NCI-H748 (cell line): ENCODE measurements around the gene HGF.
A peak's percentile ranks its signal among the peaks of the same experiment; 100 is the strongest.

ENCODE experiments used
- DNase-seq: peaks from one replicate; lab custom pipeline; 2025; ENCODE audit not compliant: unreplicated experiment; lab: John Stamatoyannopoulos, UW

HGF gene

DNA sequence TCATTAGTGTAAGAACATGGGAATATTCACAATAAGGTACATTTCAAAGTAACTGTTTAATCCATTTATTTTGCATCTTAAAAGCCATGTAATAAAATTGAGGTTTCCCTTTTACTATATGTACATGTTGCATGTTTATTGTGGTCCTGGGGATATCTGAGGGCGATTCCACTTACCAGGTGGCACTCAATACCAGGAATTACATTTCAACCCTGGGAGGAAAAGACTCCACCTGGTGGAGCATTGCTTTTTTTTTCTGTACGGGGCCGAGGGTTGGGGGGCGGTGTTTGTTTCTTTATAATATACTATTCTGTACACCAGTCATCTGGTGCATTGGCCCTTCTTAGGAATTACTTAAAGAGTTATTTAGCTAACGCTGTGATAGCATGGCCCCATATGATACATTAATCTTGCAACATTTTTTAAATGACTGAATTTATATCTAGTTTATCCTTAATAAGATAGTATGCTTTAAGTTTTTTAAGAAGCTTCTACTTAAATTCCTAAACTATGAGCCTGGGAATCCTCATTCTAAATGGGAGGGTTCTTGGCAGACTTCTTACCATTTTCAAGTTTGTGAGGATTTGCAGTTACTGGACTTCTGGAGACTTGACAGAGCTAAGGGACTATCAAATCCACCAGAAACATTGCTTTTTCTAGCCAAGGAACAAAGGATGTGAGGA, 7.2 kb upstream of the HGF start:
- DNase-seq: no peak

DNA sequence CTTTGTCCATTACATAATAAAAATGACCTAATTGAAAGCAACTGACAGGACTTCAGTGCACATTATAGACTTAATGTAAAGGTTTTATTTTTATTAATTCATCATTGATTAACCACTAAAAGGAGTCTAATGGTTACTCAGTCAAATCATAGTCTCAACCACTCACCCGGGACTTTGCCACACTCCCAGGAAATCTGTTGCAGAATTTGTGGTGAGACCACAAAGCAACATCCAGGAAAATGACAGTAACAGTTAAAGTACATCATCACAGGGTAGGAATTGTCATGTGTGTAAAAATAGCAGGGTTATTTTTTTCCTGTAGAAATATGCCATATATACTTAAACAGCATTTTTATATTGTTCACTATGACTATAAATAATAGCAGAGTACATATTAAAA, 6.3 kb upstream of the HGF start:
- DNase-seq: no peak

DNA sequence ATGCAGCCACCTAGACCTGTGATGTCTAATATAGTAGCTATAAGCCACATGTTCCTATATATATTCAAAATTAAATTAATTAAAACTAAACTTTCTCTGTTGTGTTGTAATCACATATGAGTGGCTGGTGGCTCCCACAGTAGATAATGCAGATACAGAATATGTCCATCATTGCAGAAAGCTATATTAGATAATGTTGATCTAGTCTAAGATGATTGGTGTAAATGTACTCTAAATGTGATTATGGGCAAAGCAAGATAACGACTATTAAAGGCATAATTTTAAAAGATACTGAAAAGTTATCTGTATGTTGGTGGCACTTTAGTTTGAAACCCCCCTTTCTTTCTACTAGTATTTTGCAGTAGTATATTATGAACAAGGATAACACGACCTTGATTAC, 5.7 kb upstream of the HGF start:
- DNase-seq: no peak

DNA sequence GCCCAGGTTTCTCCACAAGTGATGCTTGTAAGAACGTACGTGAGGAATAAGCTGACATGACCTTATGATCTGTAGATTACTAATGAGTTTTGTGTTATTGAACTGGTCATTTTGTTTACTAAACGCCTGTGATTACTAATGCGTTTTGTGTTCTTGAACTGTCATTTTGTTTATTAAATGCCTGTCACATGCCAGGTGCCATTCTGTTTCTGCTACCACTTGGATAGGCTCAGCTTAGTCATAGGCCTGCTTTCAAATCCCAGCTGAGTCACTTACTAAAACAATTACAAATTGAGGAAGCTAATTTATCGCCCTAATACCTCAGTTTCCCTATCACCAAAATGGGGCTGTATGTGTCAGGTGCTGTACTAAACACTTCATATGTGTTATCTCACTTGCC, 4.7 kb upstream of the HGF start:
- no peak for DNase-seq

DNA sequence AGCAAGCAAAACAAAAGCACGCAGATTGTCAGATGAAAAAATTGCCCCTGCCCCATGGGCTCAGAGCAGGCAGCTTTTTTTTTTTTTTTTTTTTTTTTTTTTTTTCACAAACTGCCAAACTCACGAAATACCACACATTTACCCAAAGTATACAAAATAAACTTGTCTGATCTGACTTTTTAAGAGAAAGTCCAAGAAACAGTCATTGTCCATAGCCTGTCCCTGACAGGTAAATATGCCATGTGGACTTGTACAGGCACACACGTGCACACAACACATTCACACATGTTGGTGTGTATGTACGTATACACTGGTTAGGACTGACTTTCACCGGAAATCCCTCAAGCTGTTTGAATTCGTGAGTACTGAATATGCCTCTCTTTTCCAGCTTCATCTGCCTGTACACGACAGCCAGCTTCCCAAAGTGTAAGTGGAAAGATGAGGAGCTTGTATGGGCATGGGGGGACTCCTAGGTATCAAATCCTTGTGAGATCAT, 929 bp upstream of the HGF start:
- no peak for DNase-seq

DNA sequence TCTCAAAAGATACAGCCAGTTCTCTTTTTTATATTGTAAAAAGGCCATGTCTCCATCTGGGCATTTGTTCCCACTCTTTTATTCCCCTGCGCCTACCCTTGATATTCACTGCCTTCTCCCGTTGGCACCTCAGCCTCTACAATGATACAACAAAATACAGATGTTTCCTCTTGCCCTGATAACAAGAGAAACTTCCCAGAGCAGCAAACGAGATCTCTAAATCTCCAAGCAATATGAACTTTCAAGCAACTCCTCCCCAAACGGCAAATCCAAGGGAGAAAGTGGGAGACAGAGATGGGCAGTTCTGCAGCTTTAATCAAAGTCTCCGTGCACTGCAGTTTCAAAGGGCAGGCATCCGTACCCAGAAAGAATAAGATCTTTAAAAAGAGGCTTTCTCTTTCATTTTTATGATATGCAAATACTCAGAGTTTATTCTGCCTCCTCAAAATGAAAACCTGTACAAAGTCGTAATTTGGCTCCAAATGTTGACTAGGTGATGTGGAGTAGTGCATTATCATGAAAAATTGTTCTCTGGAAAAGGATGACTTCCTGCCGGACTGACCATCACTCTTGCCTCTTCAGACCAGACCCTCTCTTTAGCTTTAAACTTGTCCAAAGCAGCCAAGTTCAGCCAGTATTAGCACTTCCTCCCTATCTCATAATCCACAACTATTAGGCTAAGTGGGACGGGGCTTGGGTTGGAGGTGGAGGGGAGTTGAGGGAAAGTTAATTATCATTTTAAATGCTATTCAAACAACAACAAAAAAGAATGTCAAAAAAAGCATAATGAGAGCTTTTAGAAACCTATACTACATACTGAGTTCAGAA, 682 bp downstream of the HGF start:
- DNase-seq: no peak

DNA sequence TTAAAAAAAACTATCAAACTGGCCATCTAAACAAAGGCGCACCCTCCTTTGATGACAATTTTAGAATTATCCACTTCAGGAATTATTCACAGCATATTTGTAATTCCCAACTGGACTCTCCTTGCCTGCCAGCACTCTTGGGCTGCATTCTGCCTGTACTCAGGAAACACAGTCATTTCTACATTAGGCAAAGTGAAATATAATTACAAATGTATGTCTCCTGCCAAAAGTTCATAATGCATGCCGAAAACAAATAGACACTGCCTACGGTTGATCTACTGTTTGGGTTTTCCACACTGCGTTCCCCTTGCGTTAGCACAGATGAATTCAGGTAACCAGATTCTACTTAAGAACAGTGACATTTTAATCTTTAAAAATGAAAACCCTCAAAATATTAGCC, 1.9 kb downstream of the HGF start:
- no peak for DNase-seq

DNA sequence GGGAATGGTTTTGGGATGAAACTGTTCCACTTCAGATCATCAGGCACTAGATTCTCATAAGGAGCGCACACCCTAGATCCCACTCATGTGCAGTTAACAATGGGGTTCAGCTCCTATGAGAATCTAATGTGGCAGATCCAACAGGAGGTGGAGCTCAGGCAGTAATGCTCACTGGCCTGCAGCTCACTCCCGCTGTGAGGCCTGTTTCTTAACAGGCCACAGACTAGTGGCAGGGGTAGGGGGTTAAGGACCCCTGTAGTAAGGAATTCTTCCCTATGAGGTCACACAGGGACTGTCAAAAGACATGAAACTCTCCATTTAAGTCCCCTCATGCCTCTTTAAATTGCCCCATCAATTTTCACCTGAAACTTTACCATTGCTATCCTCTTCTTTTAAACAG, 8.0 kb downstream of the HGF start:
- DNase-seq: no peak

DNA sequence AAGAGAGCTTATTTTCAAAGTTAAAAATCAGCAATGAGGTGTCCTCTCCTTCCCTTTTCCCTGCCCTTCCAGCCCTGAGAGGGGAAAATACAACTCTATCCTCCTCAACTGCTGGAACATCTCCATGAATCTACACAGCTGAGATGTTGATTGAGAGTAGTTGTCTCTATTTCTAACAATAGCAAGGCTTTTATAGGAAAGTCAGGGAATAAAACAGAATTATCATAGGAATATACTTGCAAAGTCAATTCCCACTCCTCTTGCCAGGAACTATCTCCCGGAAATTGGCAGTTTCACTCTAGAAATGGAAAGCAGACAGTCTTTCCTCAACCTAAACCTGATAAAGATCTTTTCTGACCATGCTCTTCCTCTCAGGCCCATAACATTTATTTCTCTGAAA, 8.8 kb downstream of the HGF start:
- DNase-seq: no peak

DNA sequence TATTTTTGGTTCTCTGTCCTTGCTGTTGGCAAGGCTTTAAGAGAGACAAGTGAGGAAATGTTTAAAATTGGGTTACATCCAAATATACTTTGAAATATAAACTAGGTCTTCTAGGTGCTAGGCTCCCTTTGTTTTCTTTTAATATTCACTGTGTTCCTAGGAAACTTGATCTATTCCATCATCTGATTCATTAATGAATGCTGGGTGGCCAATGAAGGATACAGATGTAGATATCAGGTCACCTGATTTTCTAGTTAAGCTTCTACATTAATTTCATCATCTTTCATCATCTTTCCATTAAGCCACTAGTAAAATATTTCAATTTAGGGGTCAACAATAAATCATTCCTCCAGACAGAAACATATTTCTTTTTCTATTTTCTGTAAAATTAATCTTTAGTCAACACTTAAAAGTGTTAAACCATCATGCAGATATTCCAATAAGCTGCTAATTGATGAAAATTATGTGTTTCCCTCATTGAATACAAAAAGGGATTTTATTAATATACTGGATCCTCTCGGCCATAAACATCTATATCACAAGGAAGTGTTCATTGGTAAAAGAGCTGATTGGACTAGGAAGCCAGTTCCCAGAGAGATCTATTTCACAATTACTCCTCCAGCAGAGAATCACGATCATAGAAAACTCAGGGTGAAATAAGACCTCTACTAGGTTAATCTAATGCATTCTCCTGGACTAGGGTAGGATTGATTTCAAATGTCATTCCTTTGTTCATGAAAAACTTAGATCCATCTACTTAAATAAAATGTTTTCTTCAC, 14.7 kb downstream of the HGF start:
- no peak for DNase-seq

DNA sequence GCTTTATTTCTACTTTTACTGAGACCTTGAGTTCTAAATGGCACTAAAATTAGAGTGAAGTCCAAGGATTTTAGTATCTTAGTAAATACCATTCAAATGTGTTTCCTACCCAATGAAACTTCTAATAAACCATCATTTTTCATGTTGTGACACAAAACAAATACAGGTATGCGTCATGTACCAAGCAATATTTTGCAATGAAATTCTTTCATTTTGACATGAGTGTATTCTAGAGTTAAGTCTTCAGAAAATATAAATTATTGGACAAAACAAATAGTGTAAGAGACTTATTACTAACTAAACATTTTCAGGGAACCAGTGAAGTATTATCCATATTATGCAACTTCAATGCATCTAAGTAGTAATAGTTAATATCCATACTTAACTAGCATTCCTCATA, 16.5 kb downstream of the HGF start:
- no peak for DNase-seq

DNA sequence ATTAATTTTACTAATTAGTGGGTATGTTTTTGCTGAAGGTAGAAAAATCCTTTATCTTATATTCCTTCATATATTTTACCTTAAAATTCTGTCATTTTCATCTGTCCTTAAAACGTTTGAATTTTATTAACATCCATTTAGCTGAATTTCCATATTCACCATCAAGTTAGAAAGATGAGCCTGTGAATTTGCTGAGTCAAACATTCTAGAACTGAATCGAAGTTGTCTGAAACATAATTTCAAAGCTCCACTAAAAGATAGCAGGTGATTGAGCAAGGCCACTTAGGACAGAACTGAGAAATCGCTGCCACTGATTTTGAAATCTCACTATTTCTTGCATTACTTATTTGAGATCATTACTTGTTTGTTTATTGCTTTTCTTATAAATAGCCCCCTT, 17.5 kb downstream of the HGF start:
- DNase-seq: no peak

DNA sequence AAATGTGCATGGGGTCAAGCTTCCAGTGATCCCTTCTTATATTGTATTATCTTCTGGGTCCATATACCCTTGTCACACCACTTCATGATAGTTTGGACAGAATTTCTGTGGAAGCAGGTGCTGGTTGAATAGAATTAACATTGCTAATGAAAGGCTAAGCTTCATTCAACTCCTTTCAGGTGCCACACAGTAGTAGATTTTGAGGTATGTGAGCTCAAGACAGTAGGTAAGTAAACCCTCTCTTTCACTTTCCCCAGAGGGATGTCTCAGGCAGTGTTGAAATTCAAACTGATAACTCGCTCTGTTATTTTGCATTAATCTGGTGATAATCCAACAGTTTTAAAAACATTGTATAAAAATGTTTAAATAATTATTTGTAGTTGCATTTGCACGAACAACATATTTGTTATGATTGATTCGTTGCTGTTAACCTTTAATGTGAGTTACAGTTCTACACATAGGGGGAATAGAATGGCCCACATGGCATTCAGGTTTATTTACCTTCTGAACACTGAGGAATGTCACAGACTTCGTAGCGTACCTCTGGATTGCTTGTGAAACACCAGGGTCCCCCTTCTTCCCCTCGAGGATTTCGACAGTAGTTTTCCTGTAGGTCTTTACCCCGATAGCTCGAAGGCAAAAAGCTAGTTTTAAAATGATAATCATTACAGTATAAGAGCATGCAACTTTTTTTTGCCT, 18.1 kb downstream of the HGF start:
- DNase-seq: no peak

DNA sequence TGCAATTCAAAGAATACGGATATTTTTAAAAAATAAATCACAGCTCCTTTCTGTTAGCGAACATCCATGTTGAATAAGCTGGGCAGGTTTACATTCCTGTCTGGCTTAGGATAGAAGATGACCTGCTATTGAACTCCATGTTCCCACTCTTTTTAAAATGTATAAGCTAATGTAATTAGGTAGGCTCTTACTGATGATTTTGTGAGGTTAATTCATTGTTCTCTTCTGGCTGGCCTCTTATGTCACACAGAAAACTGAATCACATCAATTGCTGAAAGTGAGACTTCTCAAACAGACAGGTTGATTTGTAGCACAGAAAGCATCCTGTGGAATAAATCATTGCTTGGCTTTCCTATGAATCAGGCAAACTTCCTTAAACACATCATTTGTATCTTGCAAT, 24.2 kb downstream of the HGF start:
- DNase-seq: no peak

DNA sequence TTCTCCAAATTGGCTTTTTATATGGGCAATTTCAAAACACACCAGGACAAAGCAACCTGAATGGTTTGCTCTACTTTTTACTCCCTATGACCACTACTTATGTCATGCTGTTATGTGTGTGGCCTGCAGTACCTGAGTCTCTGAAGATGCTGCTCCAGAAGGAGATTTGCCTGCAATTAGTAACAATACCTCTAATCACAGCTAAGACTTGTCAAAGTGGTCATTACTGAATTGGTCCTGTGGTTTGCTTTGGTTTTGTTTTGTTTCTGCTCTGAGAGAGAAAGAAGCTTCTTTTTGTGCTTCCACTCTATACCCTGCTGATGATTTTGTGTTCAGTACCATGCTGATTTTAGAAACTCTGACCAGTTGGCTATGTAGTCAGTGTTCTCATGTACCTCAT, 25.5 kb downstream of the HGF start:
- DNase-seq: no peak

DNA sequence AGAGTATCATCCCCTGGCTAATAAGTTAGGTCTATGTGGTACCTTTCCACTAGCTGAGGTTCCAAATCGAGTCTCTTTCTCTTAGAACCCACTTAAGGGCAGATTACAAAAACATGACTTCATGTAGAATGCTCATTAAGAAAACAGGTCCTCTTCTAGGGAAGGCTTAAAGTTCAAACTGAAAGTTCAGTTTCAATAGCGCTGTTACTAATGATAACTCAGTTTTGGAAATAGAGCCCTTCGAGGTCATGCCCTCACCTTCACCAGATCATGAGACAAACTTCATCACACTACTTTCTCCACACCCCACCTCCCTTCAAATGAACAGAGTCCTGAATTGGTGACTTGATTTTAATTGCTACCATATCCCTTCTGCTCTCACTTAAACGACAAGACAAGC, 26.2 kb downstream of the HGF start:
- DNase-seq: no peak

DNA sequence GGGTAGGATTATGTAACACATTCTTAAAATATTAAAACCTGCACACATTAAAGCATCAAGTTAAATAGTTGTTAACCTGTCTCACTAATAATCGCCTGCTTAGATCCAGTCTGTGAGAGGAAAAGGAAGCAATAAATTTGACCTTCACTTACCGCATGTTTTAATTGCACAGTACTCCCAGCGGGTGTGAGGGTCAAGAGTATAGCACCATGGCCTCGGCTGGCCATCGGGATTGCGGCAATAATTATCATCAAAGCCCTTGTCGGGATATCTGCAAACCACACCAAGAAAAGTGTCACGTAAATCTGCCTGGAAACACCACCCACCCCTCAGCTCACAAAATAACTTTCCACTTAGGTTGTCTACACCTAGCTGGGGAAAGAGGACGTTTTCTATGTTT, 26.6 kb downstream of the HGF start:
- peak; percentile 7 for DNase-seq

DNA sequence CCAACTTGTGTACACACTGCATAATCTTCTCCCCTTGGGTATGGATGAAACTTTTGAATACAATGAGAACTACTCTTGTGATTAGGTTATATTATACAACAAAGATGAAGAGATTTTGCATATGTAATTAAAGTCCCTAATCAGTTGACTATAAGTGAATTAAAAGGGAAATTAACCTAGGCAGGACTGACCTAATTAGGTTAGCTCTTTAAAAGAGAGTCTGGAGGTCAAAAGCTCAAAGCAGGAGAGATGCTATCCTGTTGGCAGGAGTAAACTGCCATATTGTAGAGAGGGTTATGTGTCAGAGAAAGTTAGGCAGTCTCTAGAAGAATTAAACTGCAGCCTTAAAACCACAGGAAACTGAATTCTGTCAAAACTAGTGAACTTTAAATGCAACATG, 29.4 kb downstream of the HGF start:
- no peak for DNase-seq

DNA sequence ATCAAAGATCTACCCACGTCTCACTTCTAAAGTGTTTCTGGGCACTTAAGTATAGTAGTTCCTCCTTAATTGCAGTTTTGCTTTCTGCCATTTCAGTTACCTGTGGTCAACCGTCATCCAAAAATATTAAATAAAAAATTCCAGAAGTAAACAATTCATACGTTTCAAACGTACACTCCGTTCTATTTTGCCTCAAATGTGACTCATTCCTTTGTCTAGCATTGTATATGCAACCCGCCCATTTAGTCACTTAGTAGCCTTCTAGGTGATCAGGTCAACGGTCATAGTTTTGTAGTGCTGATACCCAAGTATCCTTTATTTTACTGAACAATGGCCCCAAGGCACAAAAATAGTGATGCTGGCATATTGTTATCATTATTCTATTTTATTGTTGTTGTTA, 33.8 kb downstream of the HGF start:
- DNase-seq: no peak

DNA sequence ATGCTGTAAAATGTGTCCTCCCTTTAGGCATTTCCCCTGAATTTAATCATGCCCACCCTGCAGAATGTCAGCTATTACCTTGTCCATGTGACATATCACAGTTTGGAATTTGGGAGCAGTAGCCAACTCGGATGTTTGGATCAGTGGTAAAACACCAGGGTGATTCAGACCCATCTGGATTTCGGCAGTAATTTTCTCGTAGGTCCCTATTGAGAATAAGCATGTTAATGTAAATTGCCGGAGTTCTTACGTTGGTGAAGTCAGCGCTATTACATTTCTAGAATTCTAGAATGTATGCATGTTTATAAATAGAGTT, 44.1 kb downstream of the HGF start:
- DNase-seq: no peak

DNA sequence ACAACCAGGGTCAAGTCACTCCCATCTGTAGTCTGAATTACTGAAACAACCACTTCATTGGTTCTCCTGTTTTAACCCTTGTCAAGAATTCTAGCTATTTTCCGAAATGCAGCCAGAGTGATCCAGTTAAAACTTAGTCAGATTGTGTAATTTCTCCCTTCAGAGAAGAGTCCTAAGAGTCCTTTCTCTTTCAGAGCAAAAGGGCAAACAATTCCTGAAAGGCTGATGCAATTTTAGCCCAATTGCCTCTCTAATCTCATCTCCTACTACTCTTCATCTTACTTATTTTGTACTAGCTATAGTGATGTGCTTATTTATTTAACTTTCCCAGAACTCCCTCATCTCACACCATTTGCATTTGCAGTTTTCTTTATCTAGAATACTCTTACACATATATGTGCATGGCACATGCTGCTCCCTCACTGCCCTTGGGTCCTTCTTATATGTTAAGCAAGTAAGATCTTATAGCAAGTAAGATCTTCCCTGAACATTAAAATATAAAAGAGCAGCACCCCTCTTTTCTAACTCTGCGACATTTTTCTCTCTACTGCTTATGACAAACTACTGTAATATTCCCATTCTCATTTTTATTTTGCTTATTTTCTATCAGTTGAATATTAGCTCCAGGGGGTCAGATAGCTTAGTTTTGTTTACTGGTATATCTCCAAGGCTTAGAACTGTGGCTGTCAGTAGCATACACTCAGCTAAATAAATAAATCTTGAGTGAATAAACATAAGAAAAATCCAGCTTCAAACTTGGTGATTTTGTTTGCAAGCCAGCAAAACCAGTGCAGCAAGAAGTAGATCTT, 44.6 kb downstream of the HGF start:
- DNase-seq: no peak
